GM13977 (cell line): ENCODE measurements around the gene TBRG4.
A peak's percentile ranks its signal among the peaks of the same experiment; 100 is the strongest.

Source experiments
- DNase-seq: peaks from one replicate; pipeline ENCODE4 v3.0.0; 2012; ENCODE audit warnings: low spot score
- in situ Hi-C: fragments of 300-500 bp; cut with MboI; formaldehyde crosslinking; loops from one replicate; pipeline ENCODE4 v1.12.0; 2022; ENCODE audit warnings: low sequenced_read_pairs, low pct_unique_long_range_greater_than_20kb, mixed read lengths, inconsistent platforms; ENCODE audit not compliant: unreplicated experiment
- TF ChIP-seq, protein P1 (sequence below): IDR thresholded peaks from 2 replicates; pipeline ENCODE4 v1.5.1; 2012; ENCODE audit warnings: mild to moderate bottlenecking, control low read depth; ENCODE audit not compliant: insufficient read depth; ENCODE audit errors: extremely low read depth, missing control alignments

The TBRG4 gene

DNA sequence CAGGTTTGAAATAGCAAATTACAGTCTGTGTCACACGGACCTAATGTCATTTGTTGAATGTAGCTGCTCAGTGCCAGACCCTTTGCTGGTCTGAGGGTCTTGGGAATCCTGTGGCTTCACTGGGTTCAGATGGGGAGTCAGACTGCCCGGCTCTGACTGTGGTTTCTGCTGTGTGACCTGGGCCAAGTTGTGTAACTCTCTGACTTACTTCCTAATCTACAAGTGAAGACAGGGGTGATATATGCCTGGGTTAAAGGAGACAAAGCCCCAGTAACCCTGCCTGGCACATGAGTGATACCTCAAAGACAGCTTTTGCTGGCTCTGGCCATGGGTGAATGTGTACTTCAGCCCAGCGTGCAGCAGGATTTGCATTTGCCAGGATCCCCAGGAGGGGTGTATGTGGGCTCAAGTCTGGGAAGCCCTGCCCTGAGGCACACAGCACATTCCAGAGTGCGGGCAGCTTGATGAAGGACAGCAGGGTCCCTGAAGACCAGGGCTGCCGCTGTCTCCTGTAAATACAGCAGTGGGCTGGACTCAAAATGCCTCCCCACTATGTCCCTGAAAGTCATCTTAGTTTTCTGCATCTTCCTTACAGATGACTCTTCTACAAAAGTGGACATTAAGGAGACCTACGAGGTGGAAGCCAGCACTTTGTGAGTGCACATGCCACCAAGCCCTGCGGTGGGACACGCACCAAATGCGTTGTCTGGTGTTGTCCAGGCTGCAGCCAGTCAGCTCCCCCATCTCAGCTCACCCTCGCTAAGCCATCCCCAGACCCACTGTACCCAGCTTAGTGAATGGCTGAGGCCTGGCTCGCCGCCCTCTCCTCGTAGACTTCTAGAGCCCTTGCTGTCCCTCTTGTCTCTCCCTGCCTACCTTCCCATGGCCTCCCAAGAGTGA lies 39.1 kb downstream of the TBRG4 start:
- in situ Hi-C loops, result no loop called here
- no peak for DNase-seq
- TF ChIP-seq, protein P1, sequence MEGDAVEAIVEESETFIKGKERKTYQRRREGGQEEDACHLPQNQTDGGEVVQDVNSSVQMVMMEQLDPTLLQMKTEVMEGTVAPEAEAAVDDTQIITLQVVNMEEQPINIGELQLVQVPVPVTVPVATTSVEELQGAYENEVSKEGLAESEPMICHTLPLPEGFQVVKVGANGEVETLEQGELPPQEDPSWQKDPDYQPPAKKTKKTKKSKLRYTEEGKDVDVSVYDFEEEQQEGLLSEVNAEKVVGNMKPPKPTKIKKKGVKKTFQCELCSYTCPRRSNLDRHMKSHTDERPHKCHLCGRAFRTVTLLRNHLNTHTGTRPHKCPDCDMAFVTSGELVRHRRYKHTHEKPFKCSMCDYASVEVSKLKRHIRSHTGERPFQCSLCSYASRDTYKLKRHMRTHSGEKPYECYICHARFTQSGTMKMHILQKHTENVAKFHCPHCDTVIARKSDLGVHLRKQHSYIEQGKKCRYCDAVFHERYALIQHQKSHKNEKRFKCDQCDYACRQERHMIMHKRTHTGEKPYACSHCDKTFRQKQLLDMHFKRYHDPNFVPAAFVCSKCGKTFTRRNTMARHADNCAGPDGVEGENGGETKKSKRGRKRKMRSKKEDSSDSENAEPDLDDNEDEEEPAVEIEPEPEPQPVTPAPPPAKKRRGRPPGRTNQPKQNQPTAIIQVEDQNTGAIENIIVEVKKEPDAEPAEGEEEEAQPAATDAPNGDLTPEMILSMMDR, result no peak

DNA sequence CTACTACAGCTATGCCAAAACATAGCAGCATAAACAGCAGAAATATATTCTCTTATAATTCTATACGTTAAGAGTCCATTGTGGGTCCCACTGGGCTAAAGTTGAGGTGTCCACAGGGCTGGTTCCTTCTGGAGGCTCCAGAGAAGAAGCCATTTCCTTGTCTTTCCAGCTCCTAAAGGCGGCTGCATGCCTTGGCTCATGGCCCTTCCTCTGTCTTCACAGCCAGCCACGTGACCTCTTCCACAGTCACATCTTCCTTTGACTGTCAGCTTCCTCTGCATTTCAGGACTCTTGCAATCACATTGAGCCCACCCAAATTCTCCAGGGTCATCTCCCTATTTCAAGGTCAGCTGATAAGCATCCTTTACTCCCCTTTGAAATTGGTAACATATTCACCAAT lies 40.0 kb downstream of the TBRG4 start:
- no peak for DNase-seq
- in situ Hi-C loops, result no loop called here
- TF ChIP-seq, protein P1, result no peak

DNA sequence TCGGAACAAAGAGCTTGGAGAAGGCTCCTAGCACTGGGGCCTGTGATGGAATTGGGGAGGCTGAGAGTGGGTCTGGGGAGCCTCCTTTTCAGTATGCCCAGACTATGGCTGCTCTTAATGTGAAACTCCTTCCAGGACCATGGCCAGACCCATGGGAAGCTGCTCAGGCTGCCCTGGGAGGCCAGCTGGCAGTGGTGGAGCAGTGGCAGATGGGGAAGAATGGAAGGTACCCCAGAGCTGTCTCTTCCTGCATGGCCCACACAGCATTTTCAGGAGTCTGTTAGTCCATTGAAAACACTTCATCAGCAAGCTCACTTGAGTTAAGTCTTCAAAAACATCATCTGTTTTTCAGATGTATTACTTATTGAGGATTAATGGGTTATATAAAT lies 41.2 kb downstream of the TBRG4 start:
- DNase-seq, result no peak
- TF ChIP-seq, protein P1, result no peak

DNA sequence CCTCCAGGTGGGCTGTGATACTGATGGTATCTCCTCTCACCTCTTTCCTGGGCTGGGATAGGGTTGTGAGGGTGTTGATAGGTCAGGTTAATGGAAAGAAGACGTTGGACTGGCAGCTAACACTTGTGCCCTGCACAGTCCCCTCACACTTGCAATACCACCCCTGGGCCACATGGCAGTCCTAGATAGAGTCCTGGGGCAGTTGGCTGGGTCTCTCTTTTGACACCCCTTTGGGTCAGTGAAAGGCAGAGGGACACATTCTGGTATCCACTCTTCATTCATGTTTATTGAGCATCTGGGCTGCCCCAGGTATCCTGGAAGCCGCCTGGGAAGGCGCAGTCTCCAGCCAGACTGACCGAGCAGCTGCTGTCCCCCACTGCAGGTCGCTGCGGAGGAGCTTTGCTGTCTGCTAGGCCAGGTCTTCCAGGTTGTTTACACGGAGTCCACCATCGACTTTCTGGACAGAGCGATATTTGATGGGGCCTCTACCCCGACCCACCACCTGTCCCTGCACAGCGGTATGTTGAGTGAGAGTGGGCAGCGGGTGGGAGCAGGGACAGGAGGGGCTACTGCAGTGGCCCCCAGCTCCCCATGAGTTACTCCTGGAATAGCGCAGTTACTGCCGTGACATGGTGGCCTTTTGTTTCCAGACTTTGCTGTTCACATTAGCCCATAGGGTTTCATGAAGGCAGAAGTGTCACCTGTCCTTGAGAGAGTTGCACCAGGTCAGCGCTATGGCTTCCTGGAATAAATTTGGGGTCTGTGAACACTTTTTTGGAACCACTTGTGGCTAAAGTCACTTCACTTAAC lies 41.8 kb downstream of the TBRG4 start:
- TF ChIP-seq, protein P1, result no peak
- in situ Hi-C loops, result no loop called here
- peak; percentile 17 for DNase-seq

More for the DNA sequence above, 41.2 kb downstream of the TBRG4 start:
- in situ Hi-C loops, result no loop called here

DNA sequence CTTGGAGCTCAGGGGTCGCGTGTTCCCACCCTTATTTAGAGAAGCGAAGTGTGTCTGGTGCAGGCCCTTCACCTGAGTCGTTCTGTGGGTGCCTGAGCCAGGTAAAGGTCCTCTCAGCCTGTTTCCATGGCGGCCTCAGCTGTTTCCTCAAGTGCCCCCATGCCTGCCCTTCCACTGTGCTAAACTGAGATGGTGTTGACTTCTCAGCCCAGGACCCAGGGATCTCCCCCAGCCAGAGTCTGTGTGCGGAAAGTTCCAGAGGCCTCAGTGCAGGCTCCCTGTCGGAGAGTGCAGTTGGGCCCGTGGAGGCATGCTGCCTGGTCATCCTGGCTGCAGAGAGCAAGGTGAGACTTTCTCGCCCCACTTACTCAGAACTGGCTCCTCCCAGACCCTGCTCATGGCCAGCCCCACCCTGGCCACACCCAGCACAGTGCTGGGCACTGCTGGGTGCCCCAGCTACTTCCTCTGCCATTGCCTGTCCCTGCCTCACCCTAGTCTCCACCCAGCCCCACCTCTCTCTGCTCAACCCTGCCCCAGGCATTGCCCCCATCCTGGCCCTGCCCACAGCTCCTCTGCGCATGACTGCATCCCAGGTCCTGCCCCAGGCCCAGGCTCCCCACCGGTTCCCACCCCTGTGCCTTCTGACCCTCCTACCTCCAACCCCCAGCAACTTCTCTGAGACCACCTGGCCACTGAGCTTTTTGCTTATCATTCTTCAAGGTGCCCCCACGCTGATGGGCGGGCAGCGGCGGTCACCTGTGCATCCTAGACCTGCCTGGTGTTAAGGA lies 43.1 kb downstream of the TBRG4 start:
- no peak for DNase-seq
- in situ Hi-C loops, result no loop called here
- TF ChIP-seq, protein P1, result no peak

DNA sequence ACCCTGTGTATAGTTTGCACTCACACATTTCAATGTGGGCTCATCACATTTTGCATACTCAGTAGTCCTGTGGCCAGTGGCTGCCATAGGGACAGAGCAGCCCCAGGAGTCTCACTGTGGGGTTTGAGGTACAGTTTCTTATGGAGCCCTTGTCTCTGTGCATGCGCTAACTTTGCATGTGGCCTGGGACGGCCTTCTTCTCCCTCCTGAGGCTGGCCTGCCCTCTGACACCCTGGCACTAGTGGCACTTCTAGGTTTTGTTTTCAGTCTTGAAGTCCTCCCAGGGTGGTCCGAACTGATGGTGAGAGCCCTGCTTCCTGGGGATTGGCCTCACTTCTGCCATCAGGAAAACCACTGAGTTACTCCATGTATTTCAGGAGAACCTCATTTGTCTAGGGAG lies 43.9 kb downstream of the TBRG4 start:
- in situ Hi-C loops, result no loop called here
- TF ChIP-seq, protein P1, result no peak
- no peak for DNase-seq
